Endodermal cell (in vitro differentiated cells): ENCODE measurements around the gene LRP8. TPM values are rescaled to one million over a fixed set of nuclear protein-coding genes. Genes with fewer than 3 reads are reported as not detected.

ENCODE experiments used
- DNase-seq: peaks from one replicate; pipeline ENCODE4 v3.0.0-alpha.2; 2017
- H3K27ac ChIP-seq: 2 replicates; pipeline ENCODE4 v1.5.1; 2013; ENCODE audit warnings: mild to moderate bottlenecking, low read depth, low read length, moderate library complexity
- H3K27me3 ChIP-seq: 2 replicates; pipeline ENCODE4 v1.6.1; 2013; ENCODE audit warnings: mild to moderate bottlenecking, low read length, moderate library complexity; ENCODE audit not compliant: insufficient read depth, control insufficient read depth, poor library complexity, severe bottlenecking
- H3K36me3 ChIP-seq: 2 replicates; pipeline ENCODE4 v1.7.0; 2013; ENCODE audit warnings: mild to moderate bottlenecking, low read length, moderate library complexity; ENCODE audit not compliant: control insufficient read depth, insufficient read depth
- H3K4me1 ChIP-seq: one replicate; pipeline ENCODE4 v1.7.0; 2013; ENCODE audit warnings: low read length; ENCODE audit not compliant: control insufficient read depth, insufficient read depth
- H3K4me3 ChIP-seq: 2 replicates; pipeline ENCODE4 v1.5.1; 2013; ENCODE audit warnings: mild to moderate bottlenecking, low read length, moderate library complexity
- H3K9ac ChIP-seq: 2 replicates; pipeline ENCODE4 v1.6.1; 2013; ENCODE audit warnings: mild to moderate bottlenecking, low read length, moderate library complexity; ENCODE audit not compliant: poor library complexity, severe bottlenecking; ENCODE audit errors: extremely low read depth
- H3K9me3 ChIP-seq: 2 replicates; pipeline ENCODE4 v1.6.1; 2013; ENCODE audit warnings: mild to moderate bottlenecking, low read length, moderate library complexity; ENCODE audit not compliant: control insufficient read depth
- H3K27ac Mint-ChIP-seq: 2 replicates; pipeline ENCODE4 v1.8.0; 2020; ENCODE audit warnings: mixed read lengths
- H3K27me3 Mint-ChIP-seq: 2 replicates; pipeline ENCODE4 v1.8.0; 2021; ENCODE audit warnings: mild to moderate bottlenecking, mixed read lengths; ENCODE audit not compliant: insufficient read depth
- H3K36me3 Mint-ChIP-seq: 2 replicates; pipeline ENCODE4 v1.8.0; 2020; ENCODE audit warnings: low read depth, mixed read lengths
- H3K4me1 Mint-ChIP-seq: 2 replicates; pipeline ENCODE4 v1.8.0; 2020; ENCODE audit warnings: mixed read lengths
- H3K4me3 Mint-ChIP-seq: 2 replicates; pipeline ENCODE4 v1.8.0; 2020; ENCODE audit warnings: mild to moderate bottlenecking, moderate library complexity, mixed read lengths
- H3K9me3 Mint-ChIP-seq: 2 replicates; pipeline ENCODE4 v1.8.0; 2020; ENCODE audit warnings: mild to moderate bottlenecking, mixed read lengths
- WGBS, 2 experiments: methylation state at CpG; one replicate each; pipeline versions ENCODE4 v1.1.5 to v1.1.7; 2013; ENCODE audit warnings: missing lambda C conversion rate in 2 of 2, mixed read lengths in 1 of 2; ENCODE audit not compliant: insufficient coverage in 1 of 2, insufficient read length in 1 of 2; 5-methylcytosine and 5-hydroxymethylcytosine counted together
- total RNA-seq, 2 donors: library from RNA; stranded (reverse); fragmentation: NEBNext Ultra II Directional in 1 of 2; extraction: Animal tissue kit (Norgen Biotek cat#: 25700) in 1 of 2; gene quantifications; 2 replicates in 1 of 2; 3 replicates in 1 of 2; pipeline ENCODE4 v1.2.1, GENCODE V29; 2021
- TF ChIP-seq, protein P1 (sequence below): fragments of 200-600 bp; sonication (generic); conservative IDR thresholded peaks from 2 replicates; pipeline ENCODE4 v1.5.0; 2021; ENCODE audit warnings: antibody characterized with exemption, mild to moderate bottlenecking

Gene LRP8
- total RNA-seq, 2 donors from 2014 or later: 29.1 to 39.6 TPM

GRCh38 chr1:53348486-53349368 lies 20.9 kb upstream of the LRP8 start:
- H3K4me1 Mint-ChIP-seq: peaks cover 38% of the 10 kb centered on the region
- H3K9me3 ChIP-seq: no peaks in the 10 kb centered on the region
- no peak overlapping the region for H3K4me3 ChIP-seq
- H3K4me1 ChIP-seq: peaks cover 9% of the 10 kb centered on the region
- no peak overlapping the region for H3K27ac ChIP-seq
- TF ChIP-seq, protein P1, sequence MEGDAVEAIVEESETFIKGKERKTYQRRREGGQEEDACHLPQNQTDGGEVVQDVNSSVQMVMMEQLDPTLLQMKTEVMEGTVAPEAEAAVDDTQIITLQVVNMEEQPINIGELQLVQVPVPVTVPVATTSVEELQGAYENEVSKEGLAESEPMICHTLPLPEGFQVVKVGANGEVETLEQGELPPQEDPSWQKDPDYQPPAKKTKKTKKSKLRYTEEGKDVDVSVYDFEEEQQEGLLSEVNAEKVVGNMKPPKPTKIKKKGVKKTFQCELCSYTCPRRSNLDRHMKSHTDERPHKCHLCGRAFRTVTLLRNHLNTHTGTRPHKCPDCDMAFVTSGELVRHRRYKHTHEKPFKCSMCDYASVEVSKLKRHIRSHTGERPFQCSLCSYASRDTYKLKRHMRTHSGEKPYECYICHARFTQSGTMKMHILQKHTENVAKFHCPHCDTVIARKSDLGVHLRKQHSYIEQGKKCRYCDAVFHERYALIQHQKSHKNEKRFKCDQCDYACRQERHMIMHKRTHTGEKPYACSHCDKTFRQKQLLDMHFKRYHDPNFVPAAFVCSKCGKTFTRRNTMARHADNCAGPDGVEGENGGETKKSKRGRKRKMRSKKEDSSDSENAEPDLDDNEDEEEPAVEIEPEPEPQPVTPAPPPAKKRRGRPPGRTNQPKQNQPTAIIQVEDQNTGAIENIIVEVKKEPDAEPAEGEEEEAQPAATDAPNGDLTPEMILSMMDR: no peak
- whole genome bisulfite sequencing, 2 experiments: 85 to 86% methylated on average over 16 to 21 of the region's 21 CpGs
- H3K27me3 ChIP-seq: no peaks in the 10 kb centered on the region
- H3K27me3 Mint-ChIP-seq: peaks cover 3% of the 10 kb centered on the region
- peak overlapping the region; percentile 10 for H3K27ac Mint-ChIP-seq
- DNase-seq: peak; percentile 56
- no peak overlapping the region for H3K4me3 Mint-ChIP-seq
- H3K36me3 Mint-ChIP-seq: no peaks in the 10 kb centered on the region
- no peaks in the 10 kb centered on the region for H3K9me3 Mint-ChIP-seq
- H3K36me3 ChIP-seq: no peaks in the 10 kb centered on the region
- H3K9ac ChIP-seq: no peak overlapping the region

DNA sequence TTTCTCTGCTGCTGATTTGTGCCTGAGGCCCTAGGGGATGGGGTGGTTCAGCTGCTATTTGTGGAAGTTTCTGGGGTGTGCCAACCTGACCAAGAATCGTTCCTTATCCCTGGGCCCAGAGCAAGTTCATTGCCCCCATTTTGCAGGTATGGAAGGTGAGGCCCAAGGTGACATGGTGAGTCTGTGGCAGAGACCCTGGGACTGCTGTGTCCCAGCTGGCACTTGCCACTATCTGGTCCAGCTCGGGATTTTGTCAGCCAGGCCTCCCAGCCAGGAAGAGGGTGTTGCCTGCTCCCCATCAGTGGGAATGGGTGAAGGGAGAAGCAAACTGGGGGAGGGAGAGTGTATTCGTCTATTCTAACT lies 18.9 kb upstream of the LRP8 start:
- TF ChIP-seq, protein P1: no peak
- H3K27ac Mint-ChIP-seq: no peak overlapping the region
- no peaks in the 10 kb centered on the region for H3K36me3 Mint-ChIP-seq
- H3K4me1 Mint-ChIP-seq: peaks cover 38% of the 10 kb centered on the region
- H3K4me3 Mint-ChIP-seq: no peak overlapping the region
- no peak for DNase-seq
- no peak overlapping the region for H3K9ac ChIP-seq
- 89 to 100% methylated on average over 2 to 3 of the region's 3 CpGs for WGBS, 2 experiments
- H3K9me3 ChIP-seq: no peaks in the 10 kb centered on the region
- H3K27me3 ChIP-seq: no peaks in the 10 kb centered on the region
- H3K27ac ChIP-seq: no peak overlapping the region
- H3K9me3 Mint-ChIP-seq: no peaks in the 10 kb centered on the region
- peaks cover 8% of the 10 kb centered on the region for H3K27me3 Mint-ChIP-seq
- no peak overlapping the region for H3K4me3 ChIP-seq
- peaks cover 9% of the 10 kb centered on the region for H3K4me1 ChIP-seq
- H3K36me3 ChIP-seq: no peaks in the 10 kb centered on the region

- Histone ChIP-seq H3K36me3 (no peaks in the 10 kb centered on the region), H3K9ac (no peak overlapping the region), H3K4me3 (no peak overlapping the region), H3K4me1 (peaks cover 9% of the 10 kb centered on the region), H3K27ac (no peak overlapping the region), H3K27me3 (no peaks in the 10 kb centered on the region), H3K9me3 (no peaks in the 10 kb centered on the region)
- 85 to 89% methylated on average over 5 to 7 of the region's 7 CpGs for WGBS, 2 experiments
- Mint-ChIP-seq H3K9me3 (no peaks in the 10 kb centered on the region), H3K4me1 (peaks cover 35% of the 10 kb centered on the region), H3K4me3 (no peak overlapping the region), H3K27ac (no peak overlapping the region), H3K27me3 (peaks cover 8% of the 10 kb centered on the region), H3K36me3 (no peaks in the 10 kb centered on the region)
- DNase-seq: peak; percentile 37
- TF ChIP-seq, protein P1: no peak
Observed at GRCh38 chr1:53345996-53346813, 18.3 kb upstream of the LRP8 start.
